Neuron (in vitro differentiated cells): Measurements from ENCODE around the gene MRPS18A.
A peak's percentile ranks its signal among the peaks of the same experiment; 100 is the strongest.

Experiments
- H2AFZ ChIP-seq: one replicate; pipeline ENCODE4 v1.6.1; 2013; ENCODE audit warnings: low read depth, mild to moderate bottlenecking, inconsistent platforms, low read length, moderate library complexity
- H3K27me3 ChIP-seq: one replicate; pipeline ENCODE4 v1.6.1; 2013; ENCODE audit warnings: low read length; ENCODE audit not compliant: insufficient read depth
- H3K36me3 ChIP-seq: one replicate; pipeline ENCODE4 v1.6.1; 2013; ENCODE audit warnings: low read length; ENCODE audit not compliant: insufficient read depth
- H3K4me1 ChIP-seq: one replicate; pipeline ENCODE4 v1.6.1; 2013; ENCODE audit warnings: low read length; ENCODE audit not compliant: insufficient read depth
- H3K4me3 ChIP-seq: 2 replicates; pipeline ENCODE4 v1.5.1; 2013; ENCODE audit warnings: mild to moderate bottlenecking, low read length, moderate library complexity
- H3K9me3 ChIP-seq: one replicate; pipeline ENCODE4 v1.6.1; 2013; ENCODE audit warnings: low read length

MRPS18A gene

DNA sequence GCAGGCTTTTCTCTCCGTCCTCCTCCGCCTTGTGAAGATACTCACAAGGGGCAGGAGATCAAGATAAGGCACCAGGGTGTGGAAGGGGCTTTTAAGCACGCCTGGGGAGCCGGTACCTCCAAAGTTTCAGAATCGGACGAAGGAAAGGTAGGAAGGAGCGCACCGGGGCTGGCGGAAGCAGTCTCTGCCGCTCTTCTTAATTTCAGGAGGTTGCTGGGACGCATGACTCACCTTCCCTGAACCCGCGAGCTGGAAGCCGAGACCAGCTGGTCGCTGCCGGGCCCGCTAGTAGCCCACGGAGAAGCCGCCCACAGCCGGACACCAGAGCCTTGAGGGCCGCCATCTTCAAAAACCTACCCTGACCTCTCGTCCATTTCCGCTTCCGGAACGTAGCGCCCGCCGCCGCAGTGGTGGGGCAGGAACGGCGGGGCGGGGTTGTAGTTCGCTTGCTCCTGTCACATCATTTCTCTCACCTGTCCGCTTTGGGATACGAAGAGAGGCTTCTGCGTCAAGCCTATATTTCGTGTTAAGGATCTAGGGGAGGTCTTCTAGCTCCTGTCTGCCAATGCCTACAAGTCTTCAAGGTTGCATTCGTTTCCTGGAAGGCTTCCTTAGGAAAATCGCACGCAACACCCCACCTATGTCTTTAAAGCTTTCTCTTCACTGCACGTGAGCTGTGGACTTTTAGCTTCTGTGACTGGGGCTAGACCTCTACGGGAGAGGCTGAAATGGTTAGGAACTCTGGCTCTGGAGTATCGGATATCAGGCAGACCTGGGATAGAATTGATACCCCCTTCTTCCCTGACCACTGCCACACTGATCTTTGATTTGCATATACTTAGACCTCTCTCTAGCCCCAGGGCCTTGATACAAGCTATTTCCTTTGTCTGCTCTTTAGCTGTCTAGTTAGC, at the start of gene MRPS18A:
TSS of gene MRPS18A (minus strand) at position 355 of the 911 bp plus-strand sequence. CDS start at position 343, 12 bp downstream.
- Histone ChIP-seq H3K9me3 (no peaks in the 10 kb centered on the region), H3K4me3 (peak within 1 kb of the TSS; percentile 94), H2AFZ (peak within 1 kb of the TSS; percentile 64), H3K27me3 (no peaks in the 10 kb centered on the region), H3K36me3 (peaks cover 8% of the 10 kb centered on the region), H3K4me1 (peaks cover 17% of the 10 kb centered on the region)

- H3K27me3 ChIP-seq, result peaks cover 13% of the 10 kb centered on the region
- no peaks in the 10 kb centered on the region for H3K9me3 ChIP-seq
- no peaks in the 10 kb centered on the region for H3K4me1 ChIP-seq
- no peaks in the 10 kb centered on the region for H3K36me3 ChIP-seq
- no peak overlapping the region for H3K4me3 ChIP-seq
- H2AFZ ChIP-seq, result no peak overlapping the region
Observed at GRCh38 chr6:43736844-43737243, 49.3 kb upstream of the MRPS18A start.

GRCh38 chr6:43736211-43736786, 48.7 kb upstream of the MRPS18A start:
- peaks cover 13% of the 10 kb centered on the region for H3K27me3 ChIP-seq
- H3K4me3 ChIP-seq, result no peak overlapping the region
- H2AFZ ChIP-seq, result no peak overlapping the region
- no peaks in the 10 kb centered on the region for H3K4me1 ChIP-seq
- no peaks in the 10 kb centered on the region for H3K36me3 ChIP-seq
- H3K9me3 ChIP-seq, result no peaks in the 10 kb centered on the region

- H2AFZ ChIP-seq, result no peak overlapping the region
- H3K27me3 ChIP-seq, result peaks cover 8% of the 10 kb centered on the region
- H3K4me1 ChIP-seq, result no peaks in the 10 kb centered on the region
- no peaks in the 10 kb centered on the region for H3K36me3 ChIP-seq
- H3K9me3 ChIP-seq, result no peaks in the 10 kb centered on the region
- H3K4me3 ChIP-seq, result no peak overlapping the region
Observed at GRCh38 chr6:43735642-43736199, 48.1 kb upstream of the MRPS18A start.

DNA sequence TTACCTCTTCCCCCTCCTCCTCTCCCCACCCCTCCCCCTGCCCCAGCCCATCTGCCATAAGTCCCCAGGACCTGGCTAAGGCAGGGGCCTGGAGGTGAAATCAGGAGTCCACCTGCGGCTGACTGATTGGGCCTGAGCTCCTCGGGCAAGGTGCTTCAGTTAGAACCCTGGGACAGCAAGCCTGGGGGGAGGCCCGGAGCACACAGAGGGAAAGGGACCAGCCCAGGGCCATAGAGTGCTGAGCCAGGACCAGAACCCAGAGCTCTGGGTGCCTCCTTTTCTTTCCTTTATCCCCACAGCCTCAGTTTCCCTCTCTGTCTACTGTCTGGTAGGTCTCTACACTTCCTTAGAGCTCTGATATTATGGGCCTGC, 46.7 kb upstream of the MRPS18A start:
- Histone ChIP-seq H3K36me3 (no peaks in the 10 kb centered on the region), H3K9me3 (no peaks in the 10 kb centered on the region), H3K4me3 (no peak overlapping the region), H3K27me3 (peaks cover 3% of the 10 kb centered on the region), H3K4me1 (no peaks in the 10 kb centered on the region), H2AFZ (no peak overlapping the region)

DNA sequence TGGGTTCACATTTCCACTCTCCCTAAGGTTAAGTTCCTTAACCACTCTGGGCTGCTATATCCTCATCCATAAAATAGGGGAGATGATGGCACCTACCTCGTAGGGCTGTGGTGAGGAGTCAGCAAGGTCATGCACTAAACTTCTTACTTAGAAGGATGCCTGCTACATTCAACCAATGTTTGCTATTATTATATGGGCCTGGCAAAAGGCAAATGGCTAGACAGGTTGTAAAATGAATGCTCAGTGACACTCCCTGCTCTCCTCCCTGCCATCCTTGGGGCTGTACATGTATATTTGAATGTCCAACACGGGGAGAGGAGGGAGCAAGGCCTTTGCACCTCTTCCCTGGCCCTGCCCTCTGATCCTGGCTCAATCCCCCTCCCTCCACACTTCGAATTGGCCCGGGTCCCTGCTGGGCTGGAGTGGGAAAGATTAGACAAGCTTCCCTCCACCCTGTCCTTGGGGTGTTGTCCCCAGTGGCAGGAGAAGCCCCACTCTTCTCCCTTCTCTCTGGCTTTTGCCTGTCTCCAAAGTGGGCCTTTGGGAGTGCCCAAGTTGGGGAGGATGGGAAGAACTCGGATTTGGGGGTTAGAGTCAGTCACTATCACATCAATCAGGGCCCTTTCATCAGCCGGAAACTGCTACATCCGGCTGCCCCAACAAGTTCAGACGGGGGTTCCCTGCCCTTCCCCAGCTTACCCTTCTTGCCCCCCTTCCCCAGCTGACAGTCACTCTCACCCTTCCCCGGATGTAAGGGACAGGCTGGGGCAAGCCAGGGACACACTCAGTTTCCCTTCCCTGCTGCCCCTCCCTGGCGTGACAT, 46.1 kb upstream of the MRPS18A start:
- H3K4me1 ChIP-seq, result no peaks in the 10 kb centered on the region
- H2AFZ ChIP-seq, result no peak overlapping the region
- no peaks in the 10 kb centered on the region for H3K9me3 ChIP-seq
- no peaks in the 10 kb centered on the region for H3K36me3 ChIP-seq
- peaks cover 3% of the 10 kb centered on the region for H3K27me3 ChIP-seq
- no peak overlapping the region for H3K4me3 ChIP-seq

DNA sequence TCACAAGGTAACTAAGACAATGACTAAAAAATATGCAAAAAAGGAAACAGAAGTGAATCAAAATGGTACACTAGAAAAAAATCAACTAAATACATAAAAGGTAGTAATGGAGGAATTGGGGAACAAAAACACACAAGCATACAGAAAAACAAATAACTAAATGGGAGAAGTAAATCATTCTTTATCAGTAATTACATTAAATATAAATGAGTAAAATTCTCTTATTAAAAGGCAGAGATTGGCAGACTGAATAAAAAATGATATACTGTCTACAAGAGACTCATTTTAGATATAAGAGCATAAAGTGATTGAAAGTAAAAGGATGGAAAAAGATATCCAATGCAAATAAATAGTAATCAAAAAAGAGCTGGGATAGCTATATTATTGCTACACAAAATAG, 43.0 kb upstream of the MRPS18A start:
- H3K27me3 ChIP-seq, result peaks cover 3% of the 10 kb centered on the region
- no peaks in the 10 kb centered on the region for H3K4me1 ChIP-seq
- no peak overlapping the region for H3K4me3 ChIP-seq
- no peak overlapping the region for H2AFZ ChIP-seq
- no peaks in the 10 kb centered on the region for H3K36me3 ChIP-seq
- H3K9me3 ChIP-seq, result no peaks in the 10 kb centered on the region

DNA sequence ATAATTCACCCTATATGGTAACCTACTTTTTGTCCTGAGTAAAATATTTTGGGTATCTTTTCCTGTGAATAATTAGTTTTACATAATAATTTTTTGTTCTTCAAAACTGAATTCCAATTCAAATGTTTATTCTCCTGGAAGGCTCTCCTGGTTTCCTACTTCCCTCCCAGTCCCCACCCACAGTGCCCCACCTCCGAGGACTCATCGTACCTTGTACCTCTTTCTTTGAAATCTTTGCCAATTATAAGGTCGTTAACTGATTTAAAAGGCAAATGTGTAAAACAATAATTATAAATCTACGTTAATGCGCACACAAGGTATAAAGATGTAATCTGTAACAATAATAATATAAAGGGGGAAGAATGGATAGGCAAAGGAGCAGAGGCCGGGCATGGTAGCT, 41.9 kb upstream of the MRPS18A start:
- H2AFZ ChIP-seq, result no peak overlapping the region

GRCh38 chr6:43728586-43728985, 41.0 kb upstream of the MRPS18A start:
- H2AFZ ChIP-seq, result no peak overlapping the region
- H3K9me3 ChIP-seq, result no peaks in the 10 kb centered on the region
- H3K4me1 ChIP-seq, result no peaks in the 10 kb centered on the region
- no peaks in the 10 kb centered on the region for H3K36me3 ChIP-seq
- H3K27me3 ChIP-seq, result peaks cover 3% of the 10 kb centered on the region
- no peak overlapping the region for H3K4me3 ChIP-seq

More for the DNA sequence above, 41.9 kb upstream of the MRPS18A start:
- no peaks in the 10 kb centered on the region for H3K36me3 ChIP-seq
- no peak overlapping the region for H3K4me3 ChIP-seq
- no peaks in the 10 kb centered on the region for H3K9me3 ChIP-seq
- H3K4me1 ChIP-seq, result no peaks in the 10 kb centered on the region
- H3K27me3 ChIP-seq, result peaks cover 3% of the 10 kb centered on the region

DNA sequence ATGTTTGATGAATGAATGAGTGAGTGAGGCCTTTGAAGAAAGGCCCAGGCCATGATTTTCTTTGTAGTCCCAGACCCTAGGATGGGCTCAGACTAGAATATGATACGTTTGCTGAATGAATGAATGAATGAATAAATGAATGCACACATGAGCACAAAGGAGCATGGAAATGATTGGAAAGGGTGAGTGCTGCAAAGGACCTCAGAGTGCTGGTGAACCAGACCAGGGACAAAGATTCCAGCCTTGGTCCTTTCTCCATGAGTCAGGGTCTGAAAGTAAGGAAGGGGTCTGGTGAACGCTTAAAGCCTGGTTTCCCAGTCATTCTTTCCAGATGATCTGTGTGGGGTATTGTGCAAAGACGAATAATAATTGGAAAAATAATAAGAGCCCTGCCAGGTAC, 40.0 kb upstream of the MRPS18A start:
- no peaks in the 10 kb centered on the region for H3K4me1 ChIP-seq
- peaks cover 3% of the 10 kb centered on the region for H3K27me3 ChIP-seq
- no peak overlapping the region for H2AFZ ChIP-seq
- no peak overlapping the region for H3K4me3 ChIP-seq
- H3K9me3 ChIP-seq, result no peaks in the 10 kb centered on the region
- no peaks in the 10 kb centered on the region for H3K36me3 ChIP-seq

DNA sequence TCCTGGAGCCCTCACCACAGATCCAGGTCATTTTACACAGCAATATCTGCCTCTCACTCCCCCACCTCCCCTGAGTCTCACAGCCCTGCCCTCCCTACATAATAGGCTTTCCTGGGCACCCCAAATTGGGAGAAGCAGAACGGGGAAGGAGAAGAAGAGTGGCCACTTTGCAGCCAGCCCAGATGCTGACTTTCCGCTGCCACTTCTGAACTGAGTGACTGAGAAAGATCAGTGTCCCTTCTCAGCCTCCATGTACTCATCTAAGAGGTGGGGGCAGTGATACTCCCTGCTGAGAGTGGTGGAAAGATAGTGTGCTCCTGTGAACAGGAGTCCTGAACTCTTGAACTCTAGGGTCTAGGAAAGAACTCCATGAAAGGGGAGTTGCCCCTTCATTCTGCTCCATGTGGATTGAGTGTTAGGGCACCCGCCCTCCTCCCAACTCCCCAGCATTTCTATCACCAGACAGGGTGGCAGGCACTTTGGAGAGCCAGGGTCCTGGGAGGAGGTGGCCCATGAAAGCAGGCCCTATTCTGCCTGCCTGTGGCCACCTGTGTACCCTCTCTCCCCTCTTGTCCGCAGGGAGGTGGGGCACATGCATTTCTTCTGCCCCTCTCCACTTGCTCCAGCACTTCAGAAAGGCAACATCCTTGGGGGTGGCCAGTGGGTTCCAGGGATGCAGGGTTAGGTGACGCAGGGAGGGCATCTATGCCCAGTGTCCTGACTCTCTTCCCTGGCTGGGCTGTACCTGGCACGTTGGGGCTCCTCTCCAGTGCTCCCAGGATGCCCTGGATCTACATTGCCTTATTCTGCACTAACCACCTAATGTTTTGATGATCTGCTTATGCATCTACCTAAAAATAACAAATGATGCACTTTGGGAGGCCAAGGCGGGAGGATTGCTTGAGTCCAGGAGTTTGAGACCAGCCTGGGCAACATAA, 38.3 kb upstream of the MRPS18A start:
- Histone ChIP-seq H3K27me3 (peaks cover 4% of the 10 kb centered on the region), H3K4me1 (no peaks in the 10 kb centered on the region), H3K36me3 (no peaks in the 10 kb centered on the region), H3K9me3 (no peaks in the 10 kb centered on the region), H2AFZ (no peak overlapping the region), H3K4me3 (no peak overlapping the region)
